GM18873 (cell line): ENCODE measurements around the gene KMT2E.
"Not testable (repeated sequence)": the region's sequence is repeated elsewhere in the genome, so short reads cannot be mapped to it uniquely, and the experiment has no call there.

Experiments
- ATAC-seq: cut with Tn5 transposase; IDR thresholded peaks from one replicate; pipeline ENCODE4 v1.9.1; 2021; ENCODE audit warnings: mild to moderate bottlenecking, moderate library complexity, moderate number of reproducible peaks; ENCODE audit not compliant: unreplicated experiment, low FRiP score

Gene KMT2E

GRCh38 chr7:105005486-105005885 is 8.5 kb upstream of the KMT2E start:
- ATAC-seq = not testable (repeated sequence)

GRCh38 chr7:105006367-105007136 is 7.5 kb upstream of the KMT2E start:
- no peak for ATAC-seq

- no peak for ATAC-seq
Observed at GRCh38 chr7:105007298-105007697, 6.7 kb upstream of the KMT2E start.

GRCh38 chr7:105009667-105010503 is 4.1 kb upstream of the KMT2E start:
- no peak for ATAC-seq

GRCh38 chr7:105010504-105011130 is 3.4 kb upstream of the KMT2E start:
- no peak for ATAC-seq

GRCh38 chr7:105011141-105011830 is 2.7 kb upstream of the KMT2E start:
- ATAC-seq = no peak

- ATAC-seq = no peak
Observed at GRCh38 chr7:105011831-105012502, 2.0 kb upstream of the KMT2E start.

- peak; percentile 65 for ATAC-seq
Observed at GRCh38 chr7:105012503-105013220, 1.3 kb upstream of the KMT2E start.

- ATAC-seq = peak; percentile 8
Observed at GRCh38 chr7:105013221-105013815, 687 bp upstream of the KMT2E start.

GRCh38 chr7:105014693-105015389 is 836 bp downstream of the KMT2E start:
- no peak for ATAC-seq

- no peak for ATAC-seq
Observed at GRCh38 chr7:105015390-105015965, 1.5 kb downstream of the KMT2E start.

- no peak for ATAC-seq
Observed at GRCh38 chr7:105016068-105016708, 2.2 kb downstream of the KMT2E start.

GRCh38 chr7:105016709-105017656 is 3.0 kb downstream of the KMT2E start:
- no peak for ATAC-seq

- no peak for ATAC-seq
Observed at GRCh38 chr7:105017657-105018365, 3.8 kb downstream of the KMT2E start.

- no peak for ATAC-seq
Observed at GRCh38 chr7:105019269-105019668, 5.3 kb downstream of the KMT2E start.

GRCh38 chr7:105020926-105021325 is 6.9 kb downstream of the KMT2E start:
- ATAC-seq = no peak
